Spleen (tissue), 7 donors: ENCODE data around the gene CBLC.

Experiments
- POLR2A ChIP-seq, 3 donors: fragments of 450-650 bp; IDR thresholded peaks; one replicate each; pipeline ENCODE4 v1.5.1; 2017; ENCODE audit warnings: antibody characterized with exemption in 3 of 3, mild to moderate bottlenecking in 1 of 3
- POLR2AphosphoS5 ChIP-seq, 3 donors: sonication (generic); formaldehyde crosslinking; IDR thresholded peaks; one replicate each; pipeline ENCODE4 v1.5.1; 2017; ENCODE audit warnings: antibody characterized with exemption in 3 of 3
- TF ChIP-seq, protein P1 (sequence below), 11 experiments: fragments of 200-600 bp in 7 of 11; fragments of 450-650 bp in 4 of 11; sonication (generic) in 4 of 11; IDR thresholded peaks in 8 of 11; conservative IDR thresholded peaks in 3 of 11; 1 replicate in 7 of 11; 2 replicates in 4 of 11; pipeline versions ENCODE4 v1.4.0 to v1.8.0; 2016 to 2021; ENCODE audit warnings: antibody characterized with exemption in 11 of 11, inconsistent platforms in 4 of 11, mild to moderate bottlenecking in 1 of 11
- donor health status: DM: no; HTN: no; CAD: no; lungs with moderate emphysema.
- donor health status: DM: no; HTN: no; CAD: no.
- donor health status: DM: no; HTN: no; CAD: no.

DNA sequence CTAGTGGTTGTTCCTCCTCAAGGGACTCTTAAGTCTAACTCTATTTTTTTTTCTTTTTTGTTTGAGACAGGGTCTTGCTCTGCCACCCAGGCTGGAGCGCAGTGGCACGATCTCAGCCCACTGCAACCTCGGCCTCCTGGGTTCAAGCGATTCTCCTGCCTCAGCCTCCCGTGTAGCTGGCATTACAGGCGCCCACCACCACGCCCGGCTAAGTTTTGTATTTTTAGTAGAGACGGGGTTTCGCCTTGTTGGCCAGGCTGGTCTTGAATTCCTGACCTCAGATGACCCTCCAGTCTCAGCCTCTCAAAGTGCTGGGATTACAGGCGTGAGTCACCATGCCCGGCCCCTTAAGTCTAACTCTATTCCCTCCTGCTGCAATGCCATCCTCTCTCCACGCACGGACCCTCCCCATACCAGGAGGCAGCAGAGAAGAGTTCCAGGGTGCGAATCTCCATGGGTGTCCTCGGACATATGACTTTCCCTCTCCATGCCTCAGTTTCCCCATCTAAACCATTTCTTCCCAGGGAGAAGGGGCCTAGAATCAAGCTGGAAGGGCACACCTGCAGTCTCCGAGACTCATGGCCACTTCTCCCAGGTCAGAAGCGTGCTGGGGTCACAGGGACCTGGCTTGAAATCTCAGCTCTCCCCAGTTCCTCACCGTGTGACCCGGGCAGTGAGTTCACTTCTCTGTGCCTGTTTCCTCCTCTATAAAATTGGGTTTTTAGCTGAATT, 35.2 kb upstream of the CBLC start:
- TF ChIP-seq POLR2AphosphoS5 (IDR thresholded peaks at IDR 0.05) (no peak), POLR2A (IDR thresholded peaks at IDR 0.05) (no peak)
- TF ChIP-seq, protein P1, sequence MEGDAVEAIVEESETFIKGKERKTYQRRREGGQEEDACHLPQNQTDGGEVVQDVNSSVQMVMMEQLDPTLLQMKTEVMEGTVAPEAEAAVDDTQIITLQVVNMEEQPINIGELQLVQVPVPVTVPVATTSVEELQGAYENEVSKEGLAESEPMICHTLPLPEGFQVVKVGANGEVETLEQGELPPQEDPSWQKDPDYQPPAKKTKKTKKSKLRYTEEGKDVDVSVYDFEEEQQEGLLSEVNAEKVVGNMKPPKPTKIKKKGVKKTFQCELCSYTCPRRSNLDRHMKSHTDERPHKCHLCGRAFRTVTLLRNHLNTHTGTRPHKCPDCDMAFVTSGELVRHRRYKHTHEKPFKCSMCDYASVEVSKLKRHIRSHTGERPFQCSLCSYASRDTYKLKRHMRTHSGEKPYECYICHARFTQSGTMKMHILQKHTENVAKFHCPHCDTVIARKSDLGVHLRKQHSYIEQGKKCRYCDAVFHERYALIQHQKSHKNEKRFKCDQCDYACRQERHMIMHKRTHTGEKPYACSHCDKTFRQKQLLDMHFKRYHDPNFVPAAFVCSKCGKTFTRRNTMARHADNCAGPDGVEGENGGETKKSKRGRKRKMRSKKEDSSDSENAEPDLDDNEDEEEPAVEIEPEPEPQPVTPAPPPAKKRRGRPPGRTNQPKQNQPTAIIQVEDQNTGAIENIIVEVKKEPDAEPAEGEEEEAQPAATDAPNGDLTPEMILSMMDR (IDR thresholded peaks at IDR 0.05 in 8 of 11, conservative IDR thresholded peaks at IDR 0.05 in 3 of 11): no peak
